Sigmoid colon (tissue), 7 donors: ENCODE results near the gene SPATA19. TPM values are rescaled to one million over a fixed set of nuclear protein-coding genes. Genes with fewer than 3 reads are reported as not detected.

Experiments used
- DNase-seq: peaks from one replicate; pipeline ENCODE4 v3.0.0-alpha.2; 2019
- H3K27ac ChIP-seq, 4 donors: fragments of 200-600 bp; sonication (generic); one replicate each; pipeline ENCODE4 v1.5.1; 2016 to 2019; ENCODE audit warnings: mild to moderate bottlenecking in 1 of 4
- H3K27me3 ChIP-seq, 3 donors: fragments of 200-600 bp; sonication (generic); one replicate each; pipeline ENCODE4 v1.5.1; 2019; ENCODE audit warnings: mild to moderate bottlenecking in 1 of 3
- H3K36me3 ChIP-seq, 4 donors: fragments of 200-600 bp; sonication (generic); one replicate each; pipeline ENCODE4 v1.5.1; 2016 to 2019
- H3K4me1 ChIP-seq, 4 donors: fragments of 200-600 bp; sonication (generic); one replicate each; pipeline ENCODE4 v1.5.1; 2017 to 2019
- H3K4me3 ChIP-seq, 4 donors: fragments of 200-600 bp; sonication (generic); one replicate each; pipeline ENCODE4 v1.5.1; 2017 to 2019; ENCODE audit warnings: mild to moderate bottlenecking in 2 of 4, moderate library complexity in 1 of 4
- H3K9me3 ChIP-seq, 4 donors: fragments of 200-600 bp in 3 of 4; sonication (generic) in 3 of 4; one replicate each; pipeline versions ENCODE4 v1.5.1 to v1.6.1; 2013 to 2019
- EP300 ChIP-seq, 4 donors: sonication (generic); formaldehyde crosslinking; IDR thresholded peaks; one replicate each; pipeline ENCODE4 v1.6.1; 2017; ENCODE audit warnings: antibody characterized with exemption in 4 of 4
- POLR2A ChIP-seq, 2 donors: fragments of 450-650 bp; IDR thresholded peaks; one replicate each; pipeline ENCODE4 v1.6.1; 2016; ENCODE audit warnings: antibody characterized with exemption in 2 of 2, mild to moderate bottlenecking in 2 of 2, moderate library complexity in 2 of 2
- POLR2AphosphoS5 ChIP-seq, 4 donors: sonication (generic); formaldehyde crosslinking; IDR thresholded peaks; one replicate each; pipeline ENCODE4 v1.6.1; 2017; ENCODE audit warnings: antibody characterized with exemption in 4 of 4
- WGBS, 2 donors: extraction: QIAGEN DNeasy Blood & Tissue Kit; methylation state at CpG; one replicate each; pipeline ENCODE4 v1.1.7; 2013; 5-methylcytosine and 5-hydroxymethylcytosine counted together
- intact Hi-C: fragments of 100-400 bp; cut with DNase I; formaldehyde crosslinking; loops from one replicate; pipeline ENCODE4 v1.15.1; 2023
- polyA plus RNA-seq, 3 donors: library from polyadenylated mRNA; stranded (reverse); fragments of 200-250 nt; gene quantifications; one replicate each; pipeline ENCODE4 v1.2.3, GENCODE V29; 2013
- total RNA-seq, 4 donors: library from RNA; depleted of rRNA; stranded (reverse); fragments of >200 nt; gene quantifications; one replicate each; pipeline ENCODE4 v1.1.0, GENCODE V29; 2016
- TF ChIP-seq, protein P1 (sequence below), 4 experiments: fragments of 450-650 bp in 3 of 4; fragments of 200-600 bp in 1 of 4; IDR thresholded peaks; one replicate each; pipeline ENCODE4 v1.5.1; 2016 to 2019; ENCODE audit warnings: antibody characterized with exemption in 4 of 4, mild to moderate bottlenecking in 3 of 4, moderate library complexity in 2 of 4
- donor health status: healthy with polysubstance abuse.
- donor health status: Bipolar disorder and iron deficiency.
- donor health status: healthy.

SPATA19 gene
- total and polyA plus RNA-seq, 7 donors: not detected

- H3K36me3 ChIP-seq: no peaks in the 10 kb centered on the region
- H3K27me3 ChIP-seq: peaks cover 0 to 10% (median 0%) of the 10 kb centered on the region in 3 donors
- no peak for DNase-seq
- H3K4me3 ChIP-seq: no peak overlapping the region
- 68 to 77% methylated on average over 12 of the region's 12 CpGs for WGBS, 2 donors
- peaks cover 0 to 7% (median 3%) of the 10 kb centered on the region in 4 donors for H3K9me3 ChIP-seq
- TF ChIP-seq EP300 (IDR thresholded peaks at IDR 0.05): no peak
- TF ChIP-seq POLR2AphosphoS5 (IDR thresholded peaks at IDR 0.05): no peak
- TF ChIP-seq, protein P1, sequence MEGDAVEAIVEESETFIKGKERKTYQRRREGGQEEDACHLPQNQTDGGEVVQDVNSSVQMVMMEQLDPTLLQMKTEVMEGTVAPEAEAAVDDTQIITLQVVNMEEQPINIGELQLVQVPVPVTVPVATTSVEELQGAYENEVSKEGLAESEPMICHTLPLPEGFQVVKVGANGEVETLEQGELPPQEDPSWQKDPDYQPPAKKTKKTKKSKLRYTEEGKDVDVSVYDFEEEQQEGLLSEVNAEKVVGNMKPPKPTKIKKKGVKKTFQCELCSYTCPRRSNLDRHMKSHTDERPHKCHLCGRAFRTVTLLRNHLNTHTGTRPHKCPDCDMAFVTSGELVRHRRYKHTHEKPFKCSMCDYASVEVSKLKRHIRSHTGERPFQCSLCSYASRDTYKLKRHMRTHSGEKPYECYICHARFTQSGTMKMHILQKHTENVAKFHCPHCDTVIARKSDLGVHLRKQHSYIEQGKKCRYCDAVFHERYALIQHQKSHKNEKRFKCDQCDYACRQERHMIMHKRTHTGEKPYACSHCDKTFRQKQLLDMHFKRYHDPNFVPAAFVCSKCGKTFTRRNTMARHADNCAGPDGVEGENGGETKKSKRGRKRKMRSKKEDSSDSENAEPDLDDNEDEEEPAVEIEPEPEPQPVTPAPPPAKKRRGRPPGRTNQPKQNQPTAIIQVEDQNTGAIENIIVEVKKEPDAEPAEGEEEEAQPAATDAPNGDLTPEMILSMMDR (IDR thresholded peaks at IDR 0.05): no peak
- TF ChIP-seq POLR2A (IDR thresholded peaks at IDR 0.05): no peak
- H3K4me1 ChIP-seq: no peaks in the 10 kb centered on the region
- intact Hi-C loops: no loop called here
- H3K27ac ChIP-seq: no peak overlapping the region
Measured at GRCh38 chr11:133841279-133842043, 3.9 kb downstream of the SPATA19 start.

DNA sequence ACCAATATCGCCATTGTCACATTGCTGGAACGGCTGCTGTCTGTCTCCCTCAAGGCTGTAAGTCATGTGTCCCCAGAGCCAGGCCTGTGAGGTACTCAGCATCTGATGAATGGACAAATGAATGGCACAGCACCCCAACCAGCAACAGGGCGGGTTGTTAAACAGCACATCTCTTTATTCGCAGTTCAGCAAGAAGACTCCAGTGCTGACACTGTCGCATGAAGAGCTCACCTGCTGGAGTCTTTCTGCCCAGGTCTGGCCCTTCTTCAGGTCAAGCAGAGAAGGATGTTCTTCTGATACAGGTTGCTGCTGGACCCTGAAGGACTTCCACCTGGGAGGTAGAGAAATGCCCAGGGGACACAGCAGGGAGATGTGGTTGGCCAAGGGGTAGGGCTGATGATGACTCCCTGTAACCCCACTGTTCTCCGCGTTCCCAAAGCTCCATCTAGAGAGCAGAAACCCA is 4.8 kb downstream of the SPATA19 start:
- no peak for TF ChIP-seq POLR2A (IDR thresholded peaks at IDR 0.05)
- TF ChIP-seq, protein P1 (IDR thresholded peaks at IDR 0.05): no peak
- no peak for TF ChIP-seq EP300 (IDR thresholded peaks at IDR 0.05)
- TF ChIP-seq POLR2AphosphoS5 (IDR thresholded peaks at IDR 0.05): no peak
- Histone ChIP-seq H3K4me1 (no peaks in the 10 kb centered on the region), H3K27me3 (peaks cover 0 to 16% (median 0%) of the 10 kb centered on the region in 3 donors), H3K27ac (no peak overlapping the region), H3K36me3 (no peaks in the 10 kb centered on the region), H3K4me3 (no peak overlapping the region), H3K9me3 (peaks cover 0 to 7% (median 3%) of the 10 kb centered on the region in 4 donors)
- DNase-seq: no peak
- WGBS, 2 donors: 87 to 89% methylated on average over 7 of the region's 7 CpGs
- intact Hi-C loops: no loop called here

DNA sequence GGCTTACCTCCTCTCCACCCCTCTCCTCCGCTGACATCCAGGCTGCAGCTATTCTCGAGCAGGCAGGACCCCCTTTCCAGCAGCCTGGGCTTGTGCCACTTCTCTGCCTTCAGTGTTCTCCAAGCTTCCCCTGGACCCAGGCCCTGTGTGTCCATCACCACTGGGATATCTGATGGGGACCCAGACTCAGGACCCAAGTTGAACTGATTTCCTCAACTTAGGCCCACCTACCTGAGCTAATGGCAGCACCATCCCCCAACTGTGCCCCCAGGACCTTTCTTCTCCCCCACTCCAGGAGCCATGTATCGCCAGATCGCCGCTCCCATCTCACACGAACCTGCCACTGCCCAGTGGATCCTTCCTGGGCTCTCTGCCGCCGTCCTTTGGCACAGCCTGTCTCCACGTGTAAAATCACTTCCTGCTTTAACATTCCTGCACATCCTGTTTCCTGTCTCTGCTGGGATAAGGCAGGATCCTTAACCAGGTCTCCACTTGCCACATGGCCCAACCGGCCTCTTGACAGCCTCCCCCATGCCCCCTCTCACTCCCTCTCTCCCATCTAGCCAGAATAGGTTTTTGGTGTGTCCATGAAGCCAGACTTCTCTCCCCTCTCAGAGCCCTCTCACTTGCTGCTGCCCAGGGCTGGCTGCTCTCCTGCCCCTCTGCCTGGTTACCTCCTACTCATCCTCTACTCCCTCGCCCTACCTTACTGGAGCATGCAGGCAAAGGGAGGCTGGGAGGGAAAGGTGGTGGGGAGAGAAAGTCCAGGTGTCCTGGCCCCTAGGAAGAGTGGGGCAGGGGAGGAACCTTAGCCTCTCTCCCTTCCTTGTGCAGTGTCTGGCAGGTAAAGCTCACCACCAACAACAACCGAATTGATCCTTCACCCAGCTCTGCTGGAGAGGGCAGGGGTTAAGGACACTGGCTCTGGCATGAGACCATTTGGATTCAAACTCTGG is 9.4 kb downstream of the SPATA19 start:
- H3K4me3 ChIP-seq: no peak overlapping the region
- no peak for DNase-seq
- H3K27me3 ChIP-seq: peaks cover 0 to 19% (median 0%) of the 10 kb centered on the region in 3 donors
- intact Hi-C loops: loop anchor here (1.0 to 2.0 kb wide), 2 partner anchors 702 to 757 kb away; no protein-coding TSS in a partner anchor
- no peaks in the 10 kb centered on the region for H3K36me3 ChIP-seq
- H3K4me1 ChIP-seq: peaks cover 0 to 4% (median 0%) of the 10 kb centered on the region in 4 donors
- H3K27ac ChIP-seq: no peak overlapping the region
- TF ChIP-seq POLR2AphosphoS5 (IDR thresholded peaks at IDR 0.05): no peak
- no peak for TF ChIP-seq POLR2A (IDR thresholded peaks at IDR 0.05)
- TF ChIP-seq, protein P1 (IDR thresholded peaks at IDR 0.05): no peak
- no peak for TF ChIP-seq EP300 (IDR thresholded peaks at IDR 0.05)
- WGBS, 2 donors: 54 to 65% methylated on average over 12 of the region's 12 CpGs
- H3K9me3 ChIP-seq: peaks cover 0 to 7% (median 3%) of the 10 kb centered on the region in 4 donors

DNA sequence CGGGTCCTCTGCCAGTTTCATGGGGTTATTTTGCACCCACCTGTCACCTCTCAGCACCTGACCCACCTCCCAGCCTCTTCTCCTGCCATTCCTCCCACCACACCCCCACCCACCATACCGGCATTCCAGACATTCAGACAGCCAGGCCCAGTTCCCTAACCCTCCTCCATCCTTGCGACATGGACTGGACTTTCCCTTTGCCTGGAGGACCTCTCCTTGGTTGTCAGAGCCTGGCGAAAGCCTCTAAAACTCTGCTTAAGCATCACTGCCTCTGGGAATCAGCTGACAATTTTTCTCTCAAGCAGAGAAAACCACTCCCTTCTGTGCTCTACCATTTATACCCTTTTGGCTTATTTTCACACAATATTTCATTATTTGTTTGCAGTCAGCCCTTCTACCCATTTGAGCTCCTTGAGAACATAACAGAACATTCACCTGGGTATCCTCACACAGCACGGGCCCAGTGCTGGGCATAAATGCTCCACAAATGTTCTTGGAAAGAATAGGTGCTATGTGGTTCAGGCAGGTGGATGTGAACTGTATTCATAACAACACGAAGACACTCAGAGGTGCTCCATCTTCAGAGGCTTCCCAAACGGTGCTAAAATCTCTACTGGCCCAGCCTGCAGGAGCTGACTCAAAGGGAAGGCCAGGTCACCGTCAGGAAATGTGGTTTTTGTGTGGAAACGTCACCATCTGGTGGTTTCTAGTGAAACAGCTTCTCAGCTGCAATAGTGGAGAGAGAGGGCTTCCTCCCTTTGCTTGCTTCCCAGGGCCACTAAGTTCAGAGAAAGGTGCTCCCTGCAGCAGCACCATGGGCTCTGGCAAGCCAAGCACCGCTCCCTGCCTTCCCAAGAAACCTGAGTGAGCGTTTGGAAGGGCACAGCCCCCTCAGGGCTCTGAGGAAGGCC is 10.4 kb downstream of the SPATA19 start:
- Histone ChIP-seq H3K36me3 (no peaks in the 10 kb centered on the region), H3K27ac (no peak overlapping the region), H3K27me3 (peaks cover 0 to 19% (median 0%) of the 10 kb centered on the region in 3 donors), H3K4me3 (no peak overlapping the region), H3K4me1 (peaks cover 0 to 4% (median 0%) of the 10 kb centered on the region in 4 donors), H3K9me3 (peaks cover 0 to 7% (median 3%) of the 10 kb centered on the region in 4 donors)
- no peak for DNase-seq
- intact Hi-C loops: loop anchor here (1.0 to 2.0 kb wide), 2 partner anchors 701 to 756 kb away; no protein-coding TSS in a partner anchor
- TF ChIP-seq EP300 (IDR thresholded peaks at IDR 0.05) (no peak), POLR2A (IDR thresholded peaks at IDR 0.05) (no peak), POLR2AphosphoS5 (IDR thresholded peaks at IDR 0.05) (no peak)
- TF ChIP-seq, protein P1 (IDR thresholded peaks at IDR 0.05): peak; percentile 28 to 60 (median 48)
- 44% methylated on average over 11 of the region's 11 CpGs for WGBS, 2 donors
